ENCODE measurements around the gene POP5.

POP5 gene

DNA sequence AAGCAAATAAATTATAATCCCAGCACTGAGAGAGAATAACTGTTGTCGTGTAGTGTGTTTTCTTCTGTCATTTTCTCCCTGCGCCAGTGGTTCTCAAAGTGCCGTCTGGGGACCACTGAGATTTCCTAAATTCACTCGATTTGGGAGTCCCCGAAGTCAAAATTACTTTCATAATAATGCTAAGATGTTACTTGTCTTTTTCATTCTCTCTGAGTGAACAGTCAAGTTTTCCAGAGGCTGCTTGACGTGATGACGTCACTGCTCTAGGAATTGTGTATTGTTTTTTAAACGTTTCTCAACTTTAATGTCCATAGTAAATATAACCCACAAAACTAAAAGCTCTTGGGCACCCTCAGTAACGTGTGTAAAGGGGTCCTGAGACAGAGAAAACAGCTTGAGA lies 796 bp upstream of the POP5 start:
- Histone ChIP-seq H4K20me1 (ENCODE audit: insufficient read depth, low read length) (no peaks in the 10 kb centered on the region), H3K4me1 (ENCODE audit: insufficient read depth, low read length, severe bottlenecking) (peaks cover 36% of the 10 kb centered on the region), H3K27ac (ENCODE audit: low read depth, low read length, poor library complexity, severe bottlenecking) (peak overlapping the region; percentile 27), H3F3A (ENCODE audit: insufficient read depth, low read length) (no peaks in the 10 kb centered on the region), H3K4me2 (ENCODE audit: low read length) (peak overlapping the region; percentile 97), H2AFZ (ENCODE audit: low read length) (peak overlapping the region; percentile 94), H3K9me2 (ENCODE audit: low read depth, low read length) (no peaks in the 10 kb centered on the region), H3K79me2 (ENCODE audit: insufficient read depth, low read length) (0 out of 2 replicates have a peak, but pooled peaks cover 6% of the 10 kb centered on the region), H3K36me3 (ENCODE audit: insufficient read depth, low read length) (peaks cover 33% of the 10 kb centered on the region), H3K9ac (ENCODE audit: low read length) (peak overlapping the region; percentile 81), H3K4me3 (ENCODE audit: low read depth, low read length, poor library complexity, severe bottlenecking) (peak overlapping the region; percentile 87), H3K27me3 (ENCODE audit: insufficient read depth, low read length) (peaks cover 3% of the 10 kb centered on the region; the same call in 1 of the 2 replicates), H3K9me3 (ENCODE audit: low read length) (no peaks in the 10 kb centered on the region)
- TF ChIP-seq, protein P1, sequence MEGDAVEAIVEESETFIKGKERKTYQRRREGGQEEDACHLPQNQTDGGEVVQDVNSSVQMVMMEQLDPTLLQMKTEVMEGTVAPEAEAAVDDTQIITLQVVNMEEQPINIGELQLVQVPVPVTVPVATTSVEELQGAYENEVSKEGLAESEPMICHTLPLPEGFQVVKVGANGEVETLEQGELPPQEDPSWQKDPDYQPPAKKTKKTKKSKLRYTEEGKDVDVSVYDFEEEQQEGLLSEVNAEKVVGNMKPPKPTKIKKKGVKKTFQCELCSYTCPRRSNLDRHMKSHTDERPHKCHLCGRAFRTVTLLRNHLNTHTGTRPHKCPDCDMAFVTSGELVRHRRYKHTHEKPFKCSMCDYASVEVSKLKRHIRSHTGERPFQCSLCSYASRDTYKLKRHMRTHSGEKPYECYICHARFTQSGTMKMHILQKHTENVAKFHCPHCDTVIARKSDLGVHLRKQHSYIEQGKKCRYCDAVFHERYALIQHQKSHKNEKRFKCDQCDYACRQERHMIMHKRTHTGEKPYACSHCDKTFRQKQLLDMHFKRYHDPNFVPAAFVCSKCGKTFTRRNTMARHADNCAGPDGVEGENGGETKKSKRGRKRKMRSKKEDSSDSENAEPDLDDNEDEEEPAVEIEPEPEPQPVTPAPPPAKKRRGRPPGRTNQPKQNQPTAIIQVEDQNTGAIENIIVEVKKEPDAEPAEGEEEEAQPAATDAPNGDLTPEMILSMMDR (IDR thresholded peaks at IDR 0.05; ENCODE audit: low read length) = no peak
- no peak for TF ChIP-seq EZH2 (IDR thresholded peaks at IDR 0.05; ENCODE audit: borderline replicate concordance, low read length)

DNA sequence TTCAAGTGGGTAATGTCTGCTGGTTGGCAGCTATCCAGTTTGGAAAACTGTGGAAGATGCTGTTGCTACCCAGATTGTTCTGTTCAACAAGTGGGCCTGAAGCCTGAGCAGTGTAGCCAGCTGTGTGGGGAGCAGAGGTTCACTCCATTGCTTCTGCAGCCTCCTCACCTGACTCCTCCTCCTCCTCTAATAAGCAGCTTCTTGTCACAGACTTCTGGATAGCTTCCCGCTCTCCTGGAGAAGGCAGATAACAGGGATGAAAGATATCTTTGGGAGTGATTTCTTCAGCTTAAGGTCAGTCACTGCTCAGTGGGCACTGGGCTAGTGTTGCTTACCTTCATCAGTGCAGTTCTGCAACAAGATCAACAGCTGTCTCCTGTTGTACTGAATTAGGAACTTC lies 2.0 kb downstream of the POP5 start:
- Histone ChIP-seq H3K9me3 (ENCODE audit: low read length) (no peaks in the 10 kb centered on the region), H3K9ac (ENCODE audit: low read length) (no peak overlapping the region), H3K36me3 (ENCODE audit: insufficient read depth, low read length) (peaks cover 61% of the 10 kb centered on the region), H3K9me2 (ENCODE audit: low read depth, low read length) (no peaks in the 10 kb centered on the region), H3K4me1 (ENCODE audit: insufficient read depth, low read length, severe bottlenecking) (peaks cover 29% of the 10 kb centered on the region), H3K4me3 (ENCODE audit: low read depth, low read length, poor library complexity, severe bottlenecking) (no peak overlapping the region), H3K4me2 (ENCODE audit: low read length) (no peak overlapping the region), H3K27ac (ENCODE audit: low read depth, low read length, poor library complexity, severe bottlenecking) (no peak overlapping the region), H4K20me1 (ENCODE audit: insufficient read depth, low read length) (no peaks in the 10 kb centered on the region), H3K79me2 (ENCODE audit: insufficient read depth, low read length) (0 out of 2 replicates have a peak, but pooled peaks cover 6% of the 10 kb centered on the region), H3F3A (ENCODE audit: insufficient read depth, low read length) (no peaks in the 10 kb centered on the region), H3K27me3 (ENCODE audit: insufficient read depth, low read length) (peaks cover 3% of the 10 kb centered on the region; the same call in 1 of the 2 replicates), H2AFZ (ENCODE audit: low read length) (no peak overlapping the region)
- TF ChIP-seq EZH2 (IDR thresholded peaks at IDR 0.05; ENCODE audit: borderline replicate concordance, low read length) = no peak
- TF ChIP-seq, protein P1 (IDR thresholded peaks at IDR 0.05; ENCODE audit: low read length) = no peak

DNA sequence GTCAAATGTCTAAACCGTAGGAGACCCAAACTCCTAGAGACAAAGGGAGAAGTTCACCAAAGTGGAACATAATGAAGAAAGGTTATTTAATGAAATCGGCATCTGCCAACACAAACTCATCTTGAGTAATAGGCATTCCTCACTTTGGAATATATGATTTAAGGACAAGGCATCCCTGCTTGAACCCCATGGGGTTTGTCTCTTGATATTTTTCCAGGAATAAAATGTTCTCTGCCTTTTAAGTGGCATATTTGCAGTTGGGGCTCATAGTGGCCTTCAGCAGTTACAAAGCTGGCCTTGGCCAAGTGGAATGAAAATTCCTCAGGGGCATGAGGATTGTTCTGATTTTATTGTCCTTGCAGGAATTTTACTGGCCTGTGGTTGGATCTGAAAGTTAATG lies 7.1 kb downstream of the POP5 start:
- Histone ChIP-seq H2AFZ (ENCODE audit: low read length) (no peak overlapping the region), H3K27ac (ENCODE audit: low read depth, low read length, poor library complexity, severe bottlenecking) (no peak overlapping the region), H3K36me3 (ENCODE audit: insufficient read depth, low read length) (peaks cover 97% of the 10 kb centered on the region), H3K9ac (ENCODE audit: low read length) (no peak overlapping the region), H3F3A (ENCODE audit: insufficient read depth, low read length) (no peaks in the 10 kb centered on the region), H3K9me2 (ENCODE audit: low read depth, low read length) (no peaks in the 10 kb centered on the region), H3K4me1 (ENCODE audit: insufficient read depth, low read length, severe bottlenecking) (no peaks in the 10 kb centered on the region), H3K27me3 (ENCODE audit: insufficient read depth, low read length) (no peaks in the 10 kb centered on the region), H3K9me3 (ENCODE audit: low read length) (no peaks in the 10 kb centered on the region), H4K20me1 (ENCODE audit: insufficient read depth, low read length) (no peaks in the 10 kb centered on the region), H3K79me2 (ENCODE audit: insufficient read depth, low read length) (no peaks in the 10 kb centered on the region), H3K4me2 (ENCODE audit: low read length) (no peak overlapping the region), H3K4me3 (ENCODE audit: low read depth, low read length, poor library complexity, severe bottlenecking) (no peak overlapping the region)
- TF ChIP-seq, protein P1 (IDR thresholded peaks at IDR 0.05; ENCODE audit: low read length) = no peak
- no peak for TF ChIP-seq EZH2 (IDR thresholded peaks at IDR 0.05; ENCODE audit: borderline replicate concordance, low read length)
